Measurements from ENCODE around the gene DHX30.

Gene DHX30

DNA sequence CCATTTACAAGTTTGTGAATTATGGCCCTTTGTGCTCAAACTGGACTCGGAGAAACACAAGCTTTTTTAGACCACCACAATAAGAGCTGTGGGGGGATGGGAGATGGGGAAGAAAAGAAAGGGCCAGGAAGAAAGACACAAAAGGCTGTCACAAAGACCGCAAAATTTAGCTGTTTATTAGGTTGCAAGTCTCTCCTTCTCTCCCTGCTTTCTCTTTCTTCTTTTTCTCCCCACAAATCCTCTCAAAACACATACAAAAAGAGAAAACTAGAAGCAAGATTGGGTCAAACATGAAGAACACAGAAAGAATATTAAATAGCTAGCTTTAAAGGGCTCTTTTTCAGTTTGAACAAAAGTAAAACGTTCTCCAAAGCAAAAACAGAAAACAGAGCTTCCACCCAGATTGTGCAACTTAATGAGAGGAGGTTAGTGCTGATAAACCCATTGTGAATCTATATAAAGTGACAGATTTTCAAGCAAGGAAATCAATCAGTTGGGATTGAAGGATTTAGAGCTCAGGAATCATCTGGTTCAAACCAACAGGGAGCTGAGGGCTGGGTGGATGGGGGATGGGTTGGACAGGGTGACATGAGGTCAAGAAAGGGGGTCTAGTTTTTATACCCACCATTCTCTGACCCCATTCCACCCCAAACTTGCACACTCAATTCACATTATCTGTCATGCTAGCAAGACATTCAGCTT lies 87.3 kb downstream of the DHX30 start:
- TF ChIP-seq, protein P1, sequence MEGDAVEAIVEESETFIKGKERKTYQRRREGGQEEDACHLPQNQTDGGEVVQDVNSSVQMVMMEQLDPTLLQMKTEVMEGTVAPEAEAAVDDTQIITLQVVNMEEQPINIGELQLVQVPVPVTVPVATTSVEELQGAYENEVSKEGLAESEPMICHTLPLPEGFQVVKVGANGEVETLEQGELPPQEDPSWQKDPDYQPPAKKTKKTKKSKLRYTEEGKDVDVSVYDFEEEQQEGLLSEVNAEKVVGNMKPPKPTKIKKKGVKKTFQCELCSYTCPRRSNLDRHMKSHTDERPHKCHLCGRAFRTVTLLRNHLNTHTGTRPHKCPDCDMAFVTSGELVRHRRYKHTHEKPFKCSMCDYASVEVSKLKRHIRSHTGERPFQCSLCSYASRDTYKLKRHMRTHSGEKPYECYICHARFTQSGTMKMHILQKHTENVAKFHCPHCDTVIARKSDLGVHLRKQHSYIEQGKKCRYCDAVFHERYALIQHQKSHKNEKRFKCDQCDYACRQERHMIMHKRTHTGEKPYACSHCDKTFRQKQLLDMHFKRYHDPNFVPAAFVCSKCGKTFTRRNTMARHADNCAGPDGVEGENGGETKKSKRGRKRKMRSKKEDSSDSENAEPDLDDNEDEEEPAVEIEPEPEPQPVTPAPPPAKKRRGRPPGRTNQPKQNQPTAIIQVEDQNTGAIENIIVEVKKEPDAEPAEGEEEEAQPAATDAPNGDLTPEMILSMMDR (conservative IDR thresholded peaks at IDR 0.05; ENCODE audit: low read depth), result no peak
- no peak overlapping the region for H3K27ac ChIP-seq
- CTCF ChIA-PET, result no interaction called here
- POLR2A ChIA-PET (ENCODE audit: low non-redundant PET), result no interaction called here
- no peak for DNase-seq (ENCODE audit: low spot score)

DNA sequence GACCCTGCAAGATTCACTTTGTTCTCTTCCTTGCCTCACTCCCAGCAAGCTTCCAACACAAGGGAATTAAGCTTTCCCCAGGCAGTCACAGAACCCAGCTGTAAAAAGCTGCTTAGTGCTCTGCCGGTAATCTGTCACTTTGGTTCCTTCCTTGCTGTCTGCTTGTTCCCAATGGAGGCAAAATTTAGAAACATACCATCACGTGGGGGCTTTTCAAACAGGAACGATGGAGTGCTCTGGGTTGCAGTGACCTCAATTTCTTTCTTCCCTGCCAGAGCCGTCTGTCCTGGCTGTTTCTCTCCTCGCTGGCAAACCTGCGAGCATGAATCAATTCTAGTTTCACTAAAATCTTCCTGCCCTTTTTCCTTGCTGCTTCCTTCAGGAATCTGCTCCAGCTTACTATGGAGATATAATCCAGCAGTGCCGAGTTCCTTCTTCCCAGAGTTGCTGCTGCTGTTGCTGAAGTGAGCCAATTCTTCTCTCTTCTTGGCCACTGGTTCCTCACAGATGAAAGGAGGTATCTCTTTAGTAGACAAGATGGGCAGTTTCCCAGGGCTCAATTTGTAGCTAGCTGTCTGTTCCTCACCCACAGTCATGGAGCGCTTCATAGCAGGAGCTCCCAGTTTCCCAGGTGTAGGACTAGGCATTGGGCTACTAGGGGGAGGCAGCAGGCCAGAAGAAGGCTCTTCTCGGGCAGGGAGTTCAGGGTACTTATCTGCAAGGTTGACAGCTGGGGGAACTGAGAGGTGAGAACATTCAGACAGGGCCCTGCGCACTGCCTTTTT lies 88.1 kb downstream of the DHX30 start:
- ChIA-PET CTCF (interaction anchor here (1.5 kb wide), 1 partner anchor 99 kb away, joined by 3 read pairs; no protein-coding TSS in a partner anchor), POLR2A (ENCODE audit: low non-redundant PET) (no interaction called here)
- TF ChIP-seq, protein P1 (conservative IDR thresholded peaks at IDR 0.05; ENCODE audit: low read depth), result no peak
- no peak for DNase-seq (ENCODE audit: low spot score)
- H3K27ac ChIP-seq, result no peak overlapping the region

DNA sequence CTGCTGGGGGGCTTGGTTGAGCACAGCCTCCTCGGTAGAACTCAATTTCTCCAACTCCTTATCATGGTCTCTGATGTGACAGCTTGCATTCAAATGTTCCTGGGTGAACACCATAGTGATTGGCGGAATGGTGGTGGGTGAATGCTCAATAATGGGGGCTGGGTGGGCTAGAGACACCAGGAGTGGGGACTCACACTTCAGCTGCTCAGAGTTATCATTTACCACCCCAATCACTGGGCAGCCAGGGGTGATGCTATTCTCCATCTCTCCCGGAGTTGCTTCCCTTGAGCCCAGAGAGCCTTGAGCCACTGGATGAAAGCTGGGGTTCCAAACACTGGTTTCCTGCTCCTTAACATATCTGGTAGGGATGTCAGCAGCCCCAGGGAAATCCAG lies 88.7 kb downstream of the DHX30 start:
- POLR2A ChIA-PET (ENCODE audit: low non-redundant PET), result no interaction called here
- TF ChIP-seq, protein P1 (conservative IDR thresholded peaks at IDR 0.05; ENCODE audit: low read depth), result no peak

DNA sequence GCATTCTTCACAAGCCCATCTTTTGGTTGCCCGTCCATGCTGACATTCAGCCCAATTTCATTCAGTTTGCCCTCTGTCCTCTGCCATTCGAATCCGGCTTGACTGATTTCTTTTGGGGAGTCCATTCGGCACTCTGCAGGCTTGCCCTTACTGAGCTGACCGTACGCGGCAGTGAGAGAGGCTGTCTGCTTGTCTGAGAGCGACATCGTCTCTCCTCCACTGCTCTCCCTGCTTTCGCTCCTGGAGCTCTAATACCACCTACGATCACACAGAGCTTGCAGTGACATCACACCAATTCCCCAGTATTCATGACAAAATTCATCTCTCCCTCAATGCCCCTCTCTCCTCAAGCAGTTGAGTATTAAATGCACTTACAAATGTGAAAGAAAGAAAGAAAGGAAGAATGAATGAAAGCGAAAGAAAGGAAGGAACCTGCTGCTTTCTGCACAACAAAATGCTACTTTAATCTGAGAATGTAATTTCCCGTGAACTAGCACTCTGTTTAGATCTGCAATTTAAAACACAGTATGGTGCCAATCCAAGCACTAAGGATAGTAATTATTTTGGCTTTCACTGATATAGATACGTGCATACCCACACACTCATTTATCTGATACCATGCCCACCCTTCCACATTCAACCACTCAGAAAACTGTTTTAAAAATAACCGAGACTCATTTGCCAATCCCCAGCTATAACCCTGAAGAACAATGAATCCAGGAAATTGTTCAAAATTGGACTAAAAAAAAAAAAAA lies 89.5 kb downstream of the DHX30 start:
- TF ChIP-seq, protein P1 (conservative IDR thresholded peaks at IDR 0.05; ENCODE audit: low read depth), result no peak
- ChIA-PET CTCF (interaction anchor here (1.5 kb wide), 1 partner anchor 97 kb away, joined by 3 read pairs; no protein-coding TSS in a partner anchor), POLR2A (ENCODE audit: low non-redundant PET) (no interaction called here)
- DNase-seq (ENCODE audit: low spot score), result no peak
- H3K27ac ChIP-seq, result no peak overlapping the region

More for the DNA sequence above, 88.7 kb downstream of the DHX30 start:
- no peak overlapping the region for H3K27ac ChIP-seq
- CTCF ChIA-PET, result interaction anchor here (0.5 to 1.5 kb wide), 2 partner anchors 98 to 101 kb away, joined by 3 read pairs; no protein-coding TSS in a partner anchor
- DNase-seq (ENCODE audit: low spot score), result no peak

DNA sequence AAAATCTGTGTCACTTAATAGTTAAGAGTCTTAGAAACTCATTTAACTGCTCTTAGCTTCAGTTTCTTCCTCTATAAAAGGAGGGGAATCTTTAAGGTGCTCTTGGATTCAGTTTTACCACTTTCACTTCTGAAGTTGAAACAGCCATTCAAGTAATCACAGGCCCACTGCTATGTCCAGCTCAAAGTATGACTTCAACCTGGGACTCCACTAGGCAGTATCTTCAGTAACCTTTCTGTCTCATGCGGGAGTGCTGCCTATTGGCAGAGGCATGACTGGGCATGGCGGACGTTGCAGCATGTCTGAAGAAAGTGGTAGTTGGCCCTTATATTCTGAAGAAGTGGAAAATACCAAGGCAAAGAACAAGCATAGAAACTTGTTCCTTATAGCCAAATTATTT lies 92.3 kb downstream of the DHX30 start:
- CTCF ChIA-PET, result no interaction called here
- POLR2A ChIA-PET (ENCODE audit: low non-redundant PET), result no interaction called here

DNA sequence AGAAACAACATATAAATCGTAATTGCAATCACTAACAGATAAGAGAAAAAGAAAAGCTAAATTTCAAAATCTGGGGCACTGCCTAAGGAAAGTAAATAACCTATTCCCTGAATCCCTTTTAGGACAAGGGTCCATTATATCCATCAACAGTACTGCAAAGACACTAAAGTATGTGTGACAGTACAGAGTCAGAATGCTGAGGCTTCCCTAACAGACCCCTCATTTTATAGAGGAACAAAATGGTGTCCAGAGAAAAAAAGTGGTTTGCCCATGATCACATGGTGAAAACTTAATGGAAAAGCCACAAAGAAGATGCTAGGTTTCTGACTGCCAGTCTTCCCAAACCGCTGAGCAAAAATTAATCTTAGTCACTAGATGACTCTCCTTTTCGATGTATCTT lies 93.8 kb downstream of the DHX30 start:
- CTCF ChIA-PET, result no interaction called here
- POLR2A ChIA-PET (ENCODE audit: low non-redundant PET), result no interaction called here

More for the DNA sequence above, 92.3 kb downstream of the DHX30 start:
- DNase-seq (ENCODE audit: low spot score), result no peak
- TF ChIP-seq, protein P1 (conservative IDR thresholded peaks at IDR 0.05; ENCODE audit: low read depth), result no peak
- no peak overlapping the region for H3K27ac ChIP-seq

More for the DNA sequence above, 93.8 kb downstream of the DHX30 start:
- no peak overlapping the region for H3K27ac ChIP-seq
- DNase-seq (ENCODE audit: low spot score), result no peak
- TF ChIP-seq, protein P1 (conservative IDR thresholded peaks at IDR 0.05; ENCODE audit: low read depth), result no peak

Measured in RWPE1 (cell line).